Renal cortical epithelial cell (primary cell): ENCODE measurements around the gene ZNF280A. TPM values are rescaled to one million over a fixed set of nuclear protein-coding genes. Genes with fewer than 3 reads are reported as not detected.
"Not testable (repeated sequence)": the region's sequence is repeated elsewhere in the genome, so short reads cannot be mapped to it uniquely, and the experiment has no call there.

Experiments
- DNase-seq: peaks from one replicate; pipeline ENCODE4 v3.0.0-alpha.2; 2011; ENCODE audit warnings: low read depth
- total RNA-seq: library from RNA; depleted of rRNA; stranded (reverse); fragments of >200 nt; gene quantifications from 2 replicates; pipeline ENCODE4 v1.2.3, GENCODE V29; 2014

Gene ZNF280A
- total RNA-seq, 1 donor from 2014 or later = not detected

DNA sequence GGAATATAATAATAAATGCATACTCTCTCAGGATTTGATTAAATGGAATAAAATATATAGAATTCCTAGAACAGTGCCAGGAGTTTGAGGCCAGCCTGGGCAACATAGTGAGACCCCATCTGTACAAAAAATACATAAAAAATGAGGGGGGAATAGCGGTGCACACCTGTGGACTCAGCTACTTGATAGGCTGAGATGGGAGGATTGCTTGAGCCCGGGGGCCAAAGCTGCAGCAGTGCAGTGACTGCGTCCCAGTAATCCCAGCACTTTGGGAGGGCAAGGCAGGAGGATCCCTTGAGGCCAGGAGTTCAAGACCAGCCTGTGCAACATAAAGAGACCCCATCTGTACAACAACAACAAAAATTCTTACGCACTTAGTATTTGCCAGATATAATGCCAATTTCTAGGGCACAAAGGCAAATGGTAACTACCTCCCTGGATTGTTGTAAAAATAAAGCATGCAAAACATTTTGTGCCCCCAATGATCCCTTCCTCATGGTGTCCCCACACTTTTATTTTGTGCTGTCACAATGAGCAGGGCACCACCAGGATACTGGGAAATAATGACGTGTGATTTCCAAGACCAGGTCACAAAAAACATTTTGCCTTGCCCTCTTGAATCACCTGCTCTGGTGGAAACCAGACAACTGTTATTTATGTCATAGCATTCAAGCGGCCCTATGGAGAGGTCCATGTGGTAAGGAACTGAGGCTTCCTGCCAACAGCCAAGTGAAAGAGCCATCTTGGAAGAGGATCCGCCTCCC lies 18.3 kb upstream of the ZNF280A start:
- DNase-seq = no peak

DNA sequence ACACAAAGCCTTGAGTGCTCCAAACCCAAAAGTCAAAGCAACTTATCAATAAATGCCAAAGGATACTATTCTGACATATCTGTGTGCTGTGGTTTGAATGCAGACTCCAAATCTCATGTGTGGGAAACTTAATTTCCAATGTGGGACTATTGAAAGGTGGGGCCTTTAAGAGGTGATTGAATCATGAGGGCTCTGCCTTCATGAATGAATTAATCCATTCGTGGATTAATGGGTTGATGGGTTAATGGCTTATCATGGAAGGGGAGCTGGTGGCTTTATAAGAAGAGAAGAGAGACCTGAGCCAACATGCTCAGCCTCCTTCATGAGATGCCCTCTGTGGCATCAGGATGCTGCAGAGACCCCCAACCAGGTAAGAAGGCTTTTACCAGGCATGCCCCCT lies 16.8 kb upstream of the ZNF280A start:
- no peak for DNase-seq

DNA sequence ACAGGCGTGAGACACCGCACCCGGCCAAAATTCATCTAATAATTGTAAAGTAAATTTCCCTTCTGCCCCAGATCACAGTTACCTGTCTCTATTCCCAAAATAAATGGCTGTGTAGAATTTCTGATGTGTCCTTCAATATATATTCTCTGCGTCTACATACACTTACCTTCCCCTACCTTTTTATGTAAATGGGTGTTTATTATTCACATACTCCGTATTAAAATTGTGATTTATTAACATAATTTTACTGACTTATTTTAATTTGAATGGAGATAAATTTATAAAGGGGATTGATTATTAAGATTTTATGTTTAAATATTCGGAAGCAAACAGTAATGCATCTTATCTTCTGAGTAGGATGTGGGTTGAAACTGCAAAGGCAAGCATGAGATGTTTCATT lies 16.4 kb upstream of the ZNF280A start:
- DNase-seq = no peak

DNA sequence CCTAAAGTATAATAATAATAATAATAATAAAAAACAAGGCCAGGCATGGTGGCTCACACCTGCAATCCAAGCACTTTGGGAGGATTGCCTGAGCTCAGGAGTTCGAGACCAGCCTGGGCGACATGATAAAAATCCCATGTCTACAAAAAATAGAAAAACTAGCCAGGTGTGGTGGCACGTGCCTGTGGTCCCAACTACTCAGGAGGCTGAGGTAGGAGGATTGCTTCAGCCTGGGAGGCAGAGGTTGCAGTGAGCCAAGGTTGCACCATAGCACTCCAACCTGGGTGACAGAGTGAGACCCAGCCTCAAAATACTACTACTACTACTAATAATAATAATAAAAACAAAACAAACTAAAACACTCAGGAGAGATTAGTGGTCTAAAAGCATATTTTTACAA lies 15.6 kb upstream of the ZNF280A start:
- DNase-seq = no peak

DNA sequence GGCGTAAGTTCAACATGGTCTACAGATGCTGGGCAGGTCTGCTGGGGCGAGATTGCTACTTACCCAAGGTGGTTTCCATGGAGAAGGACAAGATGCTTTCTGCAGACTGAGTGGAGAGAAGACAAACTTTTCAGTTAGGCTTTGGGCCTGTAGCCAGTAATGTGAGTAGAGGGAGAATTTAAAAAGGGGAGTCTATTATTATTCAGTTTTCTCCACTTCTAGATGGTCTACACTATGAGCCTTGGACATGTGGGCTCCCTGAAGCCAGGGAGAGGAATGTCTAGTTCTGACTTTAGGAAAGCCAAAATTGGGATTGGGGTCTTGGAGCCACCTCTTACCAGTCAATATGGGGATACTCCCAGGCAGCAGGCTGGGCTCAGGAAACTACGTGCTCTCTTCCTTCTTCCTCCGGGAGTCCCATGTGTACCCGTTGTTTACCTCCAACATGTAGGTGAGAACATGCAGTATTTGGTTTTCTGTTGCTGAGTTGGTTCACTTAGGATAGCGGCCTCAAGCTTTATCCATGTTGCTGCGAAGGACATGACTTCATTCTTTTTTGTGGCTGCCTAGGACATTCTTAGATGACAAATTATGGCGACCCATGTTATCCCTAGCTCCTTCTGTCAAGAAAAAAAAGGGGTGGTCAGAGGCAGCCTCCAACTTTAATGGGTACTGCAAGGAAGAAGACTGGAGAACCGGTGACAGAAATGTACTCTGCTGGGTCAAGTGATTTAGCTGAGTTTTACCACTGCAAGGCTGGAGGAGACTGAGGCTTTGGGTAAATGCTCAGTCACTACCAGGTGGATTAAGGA lies 14.7 kb upstream of the ZNF280A start:
- DNase-seq = no peak

DNA sequence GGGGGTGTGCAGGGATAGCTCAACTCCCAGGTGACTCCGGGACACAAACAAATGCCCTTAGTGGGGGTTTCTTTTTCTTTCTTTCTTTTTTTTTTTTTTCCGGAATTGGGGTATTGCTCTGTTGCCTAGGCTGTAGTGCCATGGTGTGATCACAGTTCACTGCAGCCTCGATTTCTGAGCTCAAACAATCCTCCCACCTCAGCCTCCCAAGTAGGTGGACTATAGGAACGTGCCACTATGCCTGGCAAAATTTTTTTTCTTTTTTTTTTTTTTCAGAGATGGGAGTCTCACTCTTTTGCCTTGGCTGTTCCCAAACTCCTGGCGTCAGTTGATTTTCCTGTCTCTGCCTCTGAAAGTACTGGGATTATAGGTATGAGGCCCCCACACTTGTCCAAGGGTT lies 13.8 kb upstream of the ZNF280A start:
- DNase-seq = no peak

DNA sequence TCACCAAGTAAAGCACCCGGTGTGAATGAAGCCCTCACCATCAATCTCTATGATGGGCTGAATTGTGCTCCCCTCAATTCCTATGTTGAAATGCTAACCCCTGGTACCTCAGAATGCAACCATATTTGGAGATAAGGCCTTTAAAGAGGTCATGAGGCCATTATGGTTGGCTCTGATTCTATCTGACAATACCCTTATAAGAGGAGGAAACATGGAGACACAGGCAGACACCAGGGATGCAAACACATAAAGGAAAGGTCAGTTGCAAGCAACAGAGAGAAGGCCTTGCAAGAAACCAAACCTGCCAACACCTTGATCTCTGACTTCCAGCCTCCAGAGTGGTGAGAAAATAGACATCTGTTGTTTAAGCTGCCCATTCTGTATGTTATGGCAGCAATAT lies 13.3 kb upstream of the ZNF280A start:
- DNase-seq = no peak

DNA sequence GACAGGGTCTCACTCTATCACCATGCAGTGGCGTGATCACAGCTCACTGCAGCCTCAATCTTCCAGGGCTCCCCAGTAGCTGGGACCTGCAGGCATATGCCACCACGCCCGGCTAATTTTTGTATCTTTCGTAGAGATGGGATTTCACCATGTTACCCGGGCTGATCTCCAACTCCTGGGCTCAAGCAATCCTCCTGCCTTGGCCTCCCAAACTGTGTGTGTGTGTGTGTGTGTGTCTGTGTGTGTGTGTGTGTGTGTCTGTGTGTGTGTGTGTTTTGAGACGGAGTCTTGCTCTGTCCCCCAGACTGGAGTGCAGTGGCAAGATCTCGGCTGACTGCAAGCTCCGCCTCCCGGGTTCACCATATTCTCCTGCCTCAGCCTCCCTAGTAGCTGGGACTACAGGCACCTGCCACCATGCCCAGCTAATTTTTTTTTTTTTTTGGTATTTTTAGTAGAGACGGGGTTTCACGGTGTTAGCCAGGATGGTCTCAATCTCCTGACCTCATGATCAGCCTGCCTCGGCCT lies 12.5 kb upstream of the ZNF280A start:
- DNase-seq = not testable (repeated sequence)

DNA sequence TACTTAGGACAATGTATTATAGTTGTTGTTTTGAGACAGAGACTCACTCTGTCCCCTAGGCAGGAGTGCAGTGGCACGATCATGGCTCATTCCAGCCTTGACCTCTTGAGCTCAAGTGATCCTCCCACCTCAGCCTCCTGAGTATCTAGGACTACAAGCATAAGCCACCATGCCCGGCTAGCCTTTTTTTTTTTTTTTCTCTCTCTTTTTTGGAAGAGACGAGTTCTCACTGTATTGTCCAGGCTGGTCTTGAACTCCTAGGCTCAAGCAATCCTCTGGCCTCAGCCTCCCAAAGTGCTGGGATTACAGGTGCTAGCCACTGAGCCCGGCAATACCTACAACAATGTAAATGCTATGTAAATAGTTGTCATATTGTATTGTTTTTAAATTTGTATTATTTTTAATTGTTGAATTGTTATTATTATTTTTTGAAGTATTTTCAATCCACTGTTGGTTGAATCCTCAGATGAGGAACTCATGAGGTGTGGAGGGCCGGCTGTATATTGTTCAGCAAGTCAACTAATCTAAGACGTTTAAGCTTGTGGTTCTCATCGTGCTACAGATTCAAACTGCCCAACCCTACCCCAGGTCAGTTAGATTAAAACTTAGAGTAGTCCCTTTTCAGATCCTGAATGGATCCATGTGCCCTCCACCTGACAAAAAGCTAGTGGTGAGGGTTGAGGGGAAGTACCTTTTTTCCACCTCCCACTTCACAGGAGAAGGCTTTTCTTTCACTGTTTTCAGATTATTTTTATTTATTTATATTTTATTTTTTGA lies 11.9 kb upstream of the ZNF280A start:
- no peak for DNase-seq

DNA sequence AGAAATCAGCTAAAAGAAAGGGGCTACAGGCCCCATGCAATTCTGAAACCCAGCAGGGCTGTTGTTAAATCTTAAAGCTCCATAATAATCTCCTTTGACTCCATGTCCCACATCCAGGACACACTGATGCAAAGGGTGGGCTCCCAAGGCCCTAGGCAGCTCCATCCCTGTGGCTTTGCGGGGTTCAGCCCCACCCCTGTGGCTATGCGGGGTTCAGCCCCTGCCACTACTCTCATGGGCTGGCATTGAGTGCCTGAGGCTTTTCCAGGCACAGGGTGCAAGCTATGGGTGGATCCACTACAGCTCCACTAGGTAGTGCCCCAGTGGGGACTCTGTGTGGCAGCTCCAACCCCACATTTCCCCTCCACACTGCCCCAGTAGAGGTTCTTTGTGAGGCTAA lies 8.7 kb upstream of the ZNF280A start:
- no peak for DNase-seq

DNA sequence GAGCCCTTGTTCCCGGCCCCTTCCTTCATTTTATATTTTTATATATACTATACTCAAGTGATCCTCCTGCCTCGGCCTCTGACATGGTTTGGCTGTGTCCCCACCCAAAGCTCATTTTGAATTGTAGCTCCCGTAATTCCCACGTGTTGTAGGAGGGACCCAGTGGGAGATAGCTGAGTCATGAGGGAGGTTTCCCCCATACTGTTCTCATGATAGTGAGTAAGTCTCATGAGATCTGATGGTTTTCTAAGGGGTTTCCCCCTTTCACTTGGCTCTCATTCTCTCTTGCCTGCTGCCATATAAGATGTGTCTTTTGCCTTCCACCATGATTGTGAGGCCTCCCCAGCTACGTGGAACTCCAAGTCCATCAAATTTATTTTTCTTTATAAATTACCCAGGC lies 7.2 kb upstream of the ZNF280A start:
- DNase-seq = no peak

DNA sequence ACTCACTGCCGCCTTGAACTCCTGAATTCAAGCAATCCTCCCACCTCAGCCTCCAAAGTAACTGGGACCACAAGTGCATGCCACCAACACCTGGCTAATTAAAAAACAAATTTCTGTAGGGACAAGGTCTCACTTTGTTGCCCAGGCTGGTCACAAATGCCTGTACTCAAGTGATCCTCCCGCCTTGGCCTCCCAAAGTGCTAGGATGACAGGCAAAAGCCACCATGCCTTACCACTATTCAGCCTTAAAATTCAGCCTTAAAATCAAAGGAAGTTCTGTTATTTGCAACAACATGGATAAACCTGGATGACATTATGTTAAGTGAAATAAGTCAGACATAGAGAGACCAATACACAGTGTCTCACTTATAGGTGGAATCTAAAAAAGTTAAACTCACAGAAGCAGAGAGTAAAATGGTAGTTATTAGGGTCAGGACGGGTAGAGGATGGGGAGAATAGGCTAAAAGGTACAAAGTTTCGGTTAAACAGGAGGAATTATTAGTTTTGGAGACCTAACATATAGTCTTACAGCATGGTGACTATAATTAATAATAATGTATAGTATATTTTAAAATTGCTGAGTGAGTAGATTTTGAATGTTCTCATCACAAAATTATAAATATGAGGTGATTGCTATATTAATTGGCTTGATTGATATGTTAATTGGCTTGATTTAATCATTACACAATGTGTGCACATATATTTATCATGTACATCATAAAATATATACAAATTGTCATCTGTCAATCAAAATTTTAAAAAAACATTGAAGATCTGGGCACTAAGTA lies 6.2 kb upstream of the ZNF280A start:
- DNase-seq = no peak

DNA sequence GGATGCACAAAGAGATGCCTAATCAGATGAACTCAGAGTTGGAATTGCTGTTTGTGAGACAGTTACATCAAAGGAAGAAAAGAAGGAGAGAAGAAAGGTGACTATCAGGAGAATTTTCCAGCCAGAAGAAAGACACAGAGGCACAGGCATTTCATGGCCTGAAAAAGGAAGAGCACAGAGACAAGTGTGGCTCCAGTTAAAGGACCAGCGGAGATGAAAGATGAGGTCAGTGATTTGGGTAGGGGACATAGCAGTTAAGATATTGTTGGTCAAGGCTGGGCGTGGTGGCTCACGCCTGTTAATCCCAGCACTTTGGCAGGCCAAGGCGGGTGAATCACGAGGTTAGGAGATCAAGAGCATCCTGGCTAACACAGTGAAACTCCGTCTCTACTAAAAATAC lies 3.4 kb upstream of the ZNF280A start:
- DNase-seq = no peak

DNA sequence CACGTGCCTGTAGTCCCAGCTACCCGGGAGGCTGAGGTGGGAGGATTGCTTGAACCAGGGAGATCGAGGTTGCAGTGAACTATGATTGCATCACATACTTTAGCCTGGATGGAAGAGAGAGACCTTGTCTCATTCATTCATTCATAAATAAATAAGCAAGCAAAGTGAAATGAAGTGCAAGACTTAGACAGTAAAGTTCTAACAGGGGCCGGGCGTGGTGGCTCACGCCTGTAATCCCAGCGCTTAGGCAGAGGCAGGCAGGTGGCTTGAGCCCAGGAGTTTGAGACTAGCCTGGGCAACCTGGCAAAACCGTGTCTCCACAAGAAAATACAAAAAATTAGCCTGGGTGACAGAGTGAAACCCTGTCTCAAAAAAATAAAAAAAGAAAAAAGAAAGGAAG lies 1.6 kb upstream of the ZNF280A start:
- DNase-seq = no peak

DNA sequence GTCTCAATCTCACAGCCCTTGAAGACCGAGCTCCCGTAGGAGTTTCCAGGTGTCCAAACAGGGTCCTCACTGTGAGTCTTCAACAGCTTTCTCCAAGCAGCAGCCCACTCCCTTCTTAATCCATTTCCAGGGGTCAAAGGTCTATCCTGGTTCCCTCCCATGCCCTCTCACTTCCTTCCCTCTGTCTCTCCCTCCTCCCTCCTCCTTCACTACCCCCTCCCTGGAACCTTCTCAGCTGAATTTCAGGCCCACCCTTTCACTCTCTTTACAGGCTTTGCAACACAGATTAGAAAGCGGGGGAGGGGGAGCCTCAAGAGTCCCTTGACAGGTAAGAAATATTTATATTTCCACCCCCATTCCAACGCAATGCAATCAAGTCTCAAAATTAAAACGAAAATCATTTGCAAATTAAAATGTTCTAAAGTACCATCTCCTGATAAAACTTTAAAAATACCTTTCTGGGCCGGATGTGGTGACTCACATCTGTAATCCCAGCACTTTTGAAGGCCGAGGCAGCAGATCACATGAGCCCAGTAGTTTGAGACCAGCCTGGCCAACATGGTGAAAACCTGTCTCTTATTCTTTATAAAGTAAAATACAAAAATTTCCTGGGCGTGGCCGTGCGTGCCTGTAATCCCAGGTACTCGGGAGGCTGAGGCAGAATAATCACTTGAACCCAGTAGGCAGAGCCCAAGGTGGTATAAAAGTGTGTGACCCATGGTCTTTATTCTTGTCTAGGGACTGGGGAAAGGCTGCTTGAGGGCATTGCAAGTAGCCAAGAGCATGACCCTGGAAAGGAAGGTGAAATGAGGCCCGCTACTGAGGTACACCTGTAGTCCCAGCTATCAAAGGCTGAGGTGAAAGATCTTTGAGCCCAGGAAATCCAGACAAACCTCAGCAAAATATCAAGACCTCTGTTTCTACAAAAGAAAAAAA lies 865 bp upstream of the ZNF280A start:
- DNase-seq = no peak

DNA sequence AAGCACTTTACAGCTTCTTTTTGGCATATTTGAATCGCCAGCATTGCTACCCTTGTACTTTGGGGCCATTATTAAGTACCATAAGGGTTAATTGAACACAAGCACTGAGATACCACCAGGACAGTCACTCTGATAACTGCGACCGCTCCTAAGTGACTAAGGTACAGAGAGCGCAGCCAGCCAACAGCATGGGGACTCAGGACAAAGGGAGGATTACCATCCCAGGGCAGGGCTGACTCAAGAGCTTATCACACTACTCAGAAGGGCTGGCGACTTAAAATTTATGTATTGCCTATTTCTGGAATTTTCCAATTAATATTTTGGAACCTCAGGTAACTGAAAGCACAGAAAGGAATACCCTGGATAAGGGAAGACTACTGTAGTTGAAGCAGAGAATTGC lies 479 bp downstream of the ZNF280A start:
- DNase-seq = no peak

DNA sequence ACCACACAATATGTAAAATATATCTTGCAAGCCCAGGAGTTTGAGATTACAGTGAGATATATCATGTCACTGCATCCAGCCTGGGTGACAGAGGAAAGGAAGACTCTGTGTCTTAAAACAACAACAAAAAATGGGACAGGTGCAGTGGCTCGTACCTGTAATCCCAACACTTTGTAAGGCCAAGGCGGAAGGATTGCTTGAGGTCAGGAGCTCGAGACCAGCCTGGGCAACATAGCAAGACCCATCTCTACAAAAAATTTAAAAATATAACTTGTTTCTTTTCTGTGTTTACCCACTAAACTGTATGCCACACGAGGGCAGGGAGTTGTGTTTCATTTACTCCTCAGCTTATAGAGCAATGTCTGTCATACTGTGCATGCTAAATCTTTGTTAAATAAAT lies 3.1 kb downstream of the ZNF280A start:
- DNase-seq = no peak

DNA sequence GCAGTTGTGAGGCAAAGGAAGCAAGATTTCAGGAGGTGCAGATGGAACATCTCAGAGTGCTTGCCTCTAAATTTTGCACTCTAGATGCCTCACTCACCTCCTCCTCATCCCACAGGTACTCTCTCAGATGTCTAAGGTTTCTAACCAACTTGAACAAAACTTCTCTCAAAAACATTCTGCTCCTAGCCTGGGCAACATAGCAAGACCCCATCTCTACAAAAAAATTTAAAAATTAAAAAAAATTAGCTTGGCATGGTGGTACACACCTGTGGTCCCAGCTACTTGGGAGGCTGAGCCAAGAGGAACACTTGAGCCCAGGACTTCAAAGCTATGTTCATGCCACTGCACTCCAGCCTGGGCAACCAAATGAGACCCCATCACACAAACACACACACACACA lies 4.2 kb downstream of the ZNF280A start:
- no peak for DNase-seq

DNA sequence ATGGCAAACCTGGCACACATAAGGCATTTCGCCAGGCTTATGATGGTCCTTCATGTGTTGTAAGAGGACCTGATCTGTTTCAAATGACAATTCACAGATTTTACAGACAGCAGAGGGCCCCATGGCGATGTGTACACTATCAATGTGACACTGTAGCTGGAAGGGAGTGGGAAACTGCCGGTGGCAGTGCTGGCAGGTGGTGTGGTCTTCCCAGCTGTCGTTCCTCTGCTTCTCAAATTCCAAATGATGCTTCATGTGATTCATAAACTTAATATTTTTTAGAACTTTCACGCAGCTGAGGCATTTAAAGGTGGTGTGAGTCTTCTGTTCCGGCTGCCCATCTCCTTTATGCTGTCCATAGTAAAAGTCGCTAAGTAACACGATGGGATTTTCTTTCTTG lies 5.6 kb downstream of the ZNF280A start:
- not testable (repeated sequence) for DNase-seq

DNA sequence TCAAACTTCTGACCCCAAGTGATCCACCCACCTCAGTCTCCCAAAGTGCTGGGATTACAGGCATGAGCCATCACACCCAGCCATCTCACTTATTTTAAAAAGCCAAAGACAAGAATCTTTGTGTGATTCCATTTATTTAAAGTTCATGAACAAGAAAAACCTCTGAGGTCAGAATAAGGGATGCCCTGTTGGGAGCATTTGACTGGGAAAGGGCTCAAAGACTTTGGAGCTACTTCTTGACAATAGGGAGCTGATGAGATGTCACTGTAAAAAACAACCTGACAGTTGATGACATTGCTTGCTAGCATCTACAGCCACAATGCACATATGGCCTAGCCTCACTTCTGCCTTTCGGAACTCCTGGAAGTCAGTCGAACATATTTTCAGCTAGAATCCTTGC lies 6.5 kb downstream of the ZNF280A start:
- DNase-seq = no peak
